Body of pancreas (tissue), 4 donors: ENCODE measurements around the gene TRAF1. TPM values are rescaled to one million over a fixed set of nuclear protein-coding genes. Genes with fewer than 3 reads are reported as not detected.

Source experiments
- ATAC-seq: fragments of 150-250 bp; one replicate; pipeline ENCODE4 v1.9.1; 2016
- DNase-seq, 4 donors: peaks; one replicate each; pipeline ENCODE4 v3.0.0-alpha.2; 2019
- H3K27ac ChIP-seq, 4 donors: fragments of 200-600 bp; sonication (generic); 1 replicate in 3 of 4; 2 replicates in 1 of 4; pipeline versions ENCODE4 v1.5.1 to v1.6.1; 2016 to 2019; ENCODE audit warnings: mild to moderate bottlenecking in 1 of 4, mixed read lengths in 1 of 4, moderate library complexity in 1 of 4
- H3K27me3 ChIP-seq, 2 donors: fragments of 200-600 bp; sonication (generic); one replicate each; pipeline ENCODE4 v1.6.0; 2016; ENCODE audit warnings: mild to moderate bottlenecking in 1 of 2
- H3K36me3 ChIP-seq, 2 donors: fragments of 200-600 bp; sonication (generic); replicated peaks in 1 of 2; 2 replicates each; pipeline ENCODE4 v1.5.1; 2016; ENCODE audit warnings: low read depth in 2 of 2; ENCODE audit not compliant: insufficient read depth in 1 of 2
- H3K4me1 ChIP-seq: fragments of 200-600 bp; sonication (generic); one replicate; pipeline ENCODE4 v1.6.0; 2016
- H3K4me3 ChIP-seq, 2 donors: fragments of 200-600 bp; sonication (generic); 1 replicate in 1 of 2; 2 replicates in 1 of 2; pipeline ENCODE4 v1.5.1; 2016 to 2019
- H3K9me3 ChIP-seq, 3 donors: fragments of 200-600 bp; sonication (generic); 1 replicate in 2 of 3; 2 replicates in 1 of 3; pipeline ENCODE4 v1.5.1; 2016
- POLR2A ChIP-seq, 3 donors: fragments of 450-650 bp; IDR thresholded peaks; one replicate each; pipeline ENCODE4 v1.6.1; 2016; ENCODE audit warnings: antibody characterized with exemption in 3 of 3, mild to moderate bottlenecking in 2 of 3
- WGBS, 2 donors: methylation state at CpG; one replicate each; pipeline ENCODE4 v1.1.5; 2017; 5-methylcytosine and 5-hydroxymethylcytosine counted together
- intact Hi-C: fragments of 100-400 bp; cut with DNase I; formaldehyde crosslinking; loops from one replicate; pipeline ENCODE4 v1.15.1; 2023
- total RNA-seq, 2 donors: library from RNA; depleted of rRNA; stranded (reverse); fragments of >200 nt; gene quantifications; one replicate each; pipeline ENCODE4 v1.1.0, GENCODE V29; 2016
- TF ChIP-seq, protein P1 (sequence below), 7 experiments: fragments of 450-650 bp in 4 of 7; fragments of 200-600 bp in 3 of 7; sonication (generic) in 3 of 7; IDR thresholded peaks; one replicate each; pipeline ENCODE4 v1.5.1; 2016 to 2019; ENCODE audit warnings: antibody characterized with exemption in 7 of 7

TRAF1 gene
- total RNA-seq, 2 donors from 2014 or later: 4.4 to 8.2 TPM

DNA sequence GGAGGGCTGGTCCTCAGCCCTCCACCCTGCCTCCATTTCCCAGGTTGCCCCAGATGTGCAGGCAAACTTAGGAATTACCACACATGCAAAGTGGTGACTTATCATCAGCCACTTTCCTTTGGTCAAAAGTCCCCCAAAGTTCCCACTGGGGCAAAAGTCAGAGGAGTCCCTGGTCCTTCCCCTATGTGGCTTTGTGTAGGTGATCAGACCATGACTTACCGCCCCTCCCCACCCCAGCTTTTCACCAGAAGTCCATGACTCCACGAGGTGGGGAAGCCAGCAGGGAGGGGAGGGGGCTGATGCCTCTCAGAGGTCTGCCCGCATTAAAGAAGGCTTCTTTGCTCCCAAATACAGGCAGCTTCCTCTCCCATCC is 5.8 kb downstream of the TRAF1 start:
- Histone ChIP-seq H3K27me3 (no peaks in the 10 kb centered on the region), H3K4me1 (no peaks in the 10 kb centered on the region), H3K4me3 (no peak overlapping the region), H3K27ac (no peak overlapping the region), H3K9me3 (no peaks in the 10 kb centered on the region), H3K36me3 (no peaks in the 10 kb centered on the region)
- DNase-seq (no peak), ATAC-seq (no peak)
- intact Hi-C loops: no loop called here
- TF ChIP-seq POLR2A (IDR thresholded peaks at IDR 0.05): no peak
- TF ChIP-seq, protein P1, sequence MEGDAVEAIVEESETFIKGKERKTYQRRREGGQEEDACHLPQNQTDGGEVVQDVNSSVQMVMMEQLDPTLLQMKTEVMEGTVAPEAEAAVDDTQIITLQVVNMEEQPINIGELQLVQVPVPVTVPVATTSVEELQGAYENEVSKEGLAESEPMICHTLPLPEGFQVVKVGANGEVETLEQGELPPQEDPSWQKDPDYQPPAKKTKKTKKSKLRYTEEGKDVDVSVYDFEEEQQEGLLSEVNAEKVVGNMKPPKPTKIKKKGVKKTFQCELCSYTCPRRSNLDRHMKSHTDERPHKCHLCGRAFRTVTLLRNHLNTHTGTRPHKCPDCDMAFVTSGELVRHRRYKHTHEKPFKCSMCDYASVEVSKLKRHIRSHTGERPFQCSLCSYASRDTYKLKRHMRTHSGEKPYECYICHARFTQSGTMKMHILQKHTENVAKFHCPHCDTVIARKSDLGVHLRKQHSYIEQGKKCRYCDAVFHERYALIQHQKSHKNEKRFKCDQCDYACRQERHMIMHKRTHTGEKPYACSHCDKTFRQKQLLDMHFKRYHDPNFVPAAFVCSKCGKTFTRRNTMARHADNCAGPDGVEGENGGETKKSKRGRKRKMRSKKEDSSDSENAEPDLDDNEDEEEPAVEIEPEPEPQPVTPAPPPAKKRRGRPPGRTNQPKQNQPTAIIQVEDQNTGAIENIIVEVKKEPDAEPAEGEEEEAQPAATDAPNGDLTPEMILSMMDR (IDR thresholded peaks at IDR 0.05): no peak
- 70 to 72% methylated on average over 3 of the region's 3 CpGs for WGBS, 2 donors

DNA sequence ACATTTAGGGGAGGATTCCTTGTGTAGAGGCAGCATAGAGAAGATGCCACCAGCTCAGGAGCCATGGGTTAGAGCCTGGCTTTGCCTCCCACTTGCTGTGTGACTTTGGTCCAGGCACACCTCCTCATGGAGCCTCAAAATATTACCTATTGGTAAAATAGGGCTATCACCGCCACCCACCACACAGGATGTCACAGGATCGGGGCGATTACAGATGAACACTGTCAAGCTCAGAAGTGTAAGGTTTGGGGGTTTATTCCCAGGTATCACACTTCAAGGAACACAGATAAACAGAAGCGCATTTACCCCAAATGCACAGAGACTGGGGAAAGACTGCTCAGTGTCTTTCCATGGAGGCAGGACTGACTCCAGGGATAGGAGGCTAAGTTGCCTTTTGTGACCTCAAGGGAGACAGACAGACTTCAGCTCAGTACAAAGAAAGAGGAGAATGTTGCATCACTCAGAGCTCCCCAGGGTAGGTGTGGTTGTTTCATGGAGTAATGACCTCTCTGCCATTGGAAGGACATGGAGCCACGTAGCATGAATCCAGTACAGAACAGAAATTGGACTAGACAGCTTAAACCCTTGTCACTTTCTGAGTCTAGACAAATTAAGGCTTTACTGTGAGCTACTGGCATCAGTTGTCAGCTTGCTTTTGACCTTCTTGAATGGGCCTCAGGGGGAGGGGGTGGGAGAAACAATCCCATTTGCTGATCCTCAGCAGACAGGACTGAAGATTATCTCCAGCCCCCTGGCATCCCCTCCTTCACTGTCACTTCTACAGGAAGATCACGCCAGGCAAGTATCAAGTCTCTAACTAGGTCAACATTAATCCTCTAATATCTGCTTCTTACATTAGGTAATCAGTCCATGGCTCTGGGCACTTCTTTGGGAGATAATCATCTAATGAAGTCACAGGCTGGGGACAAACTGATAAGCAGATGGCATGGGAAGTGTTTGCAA is 6.5 kb downstream of the TRAF1 start:
- H3K9me3 ChIP-seq: no peaks in the 10 kb centered on the region
- no peaks in the 10 kb centered on the region for H3K36me3 ChIP-seq
- H3K4me1 ChIP-seq: no peaks in the 10 kb centered on the region
- 82 to 92% methylated on average over 6 of the region's 6 CpGs for WGBS, 2 donors
- no peak for TF ChIP-seq POLR2A (IDR thresholded peaks at IDR 0.05)
- TF ChIP-seq, protein P1 (IDR thresholded peaks at IDR 0.05): no peak
- no peak overlapping the region for H3K4me3 ChIP-seq
- DNase-seq (no peak), ATAC-seq (no peak)
- intact Hi-C loops: loop anchor here (10.0 kb wide), 1 partner anchor 55 kb away; no protein-coding TSS in a partner anchor
- H3K27me3 ChIP-seq: no peaks in the 10 kb centered on the region
- H3K27ac ChIP-seq: peak overlapping the region in 1 of 4 donors; percentile 38

DNA sequence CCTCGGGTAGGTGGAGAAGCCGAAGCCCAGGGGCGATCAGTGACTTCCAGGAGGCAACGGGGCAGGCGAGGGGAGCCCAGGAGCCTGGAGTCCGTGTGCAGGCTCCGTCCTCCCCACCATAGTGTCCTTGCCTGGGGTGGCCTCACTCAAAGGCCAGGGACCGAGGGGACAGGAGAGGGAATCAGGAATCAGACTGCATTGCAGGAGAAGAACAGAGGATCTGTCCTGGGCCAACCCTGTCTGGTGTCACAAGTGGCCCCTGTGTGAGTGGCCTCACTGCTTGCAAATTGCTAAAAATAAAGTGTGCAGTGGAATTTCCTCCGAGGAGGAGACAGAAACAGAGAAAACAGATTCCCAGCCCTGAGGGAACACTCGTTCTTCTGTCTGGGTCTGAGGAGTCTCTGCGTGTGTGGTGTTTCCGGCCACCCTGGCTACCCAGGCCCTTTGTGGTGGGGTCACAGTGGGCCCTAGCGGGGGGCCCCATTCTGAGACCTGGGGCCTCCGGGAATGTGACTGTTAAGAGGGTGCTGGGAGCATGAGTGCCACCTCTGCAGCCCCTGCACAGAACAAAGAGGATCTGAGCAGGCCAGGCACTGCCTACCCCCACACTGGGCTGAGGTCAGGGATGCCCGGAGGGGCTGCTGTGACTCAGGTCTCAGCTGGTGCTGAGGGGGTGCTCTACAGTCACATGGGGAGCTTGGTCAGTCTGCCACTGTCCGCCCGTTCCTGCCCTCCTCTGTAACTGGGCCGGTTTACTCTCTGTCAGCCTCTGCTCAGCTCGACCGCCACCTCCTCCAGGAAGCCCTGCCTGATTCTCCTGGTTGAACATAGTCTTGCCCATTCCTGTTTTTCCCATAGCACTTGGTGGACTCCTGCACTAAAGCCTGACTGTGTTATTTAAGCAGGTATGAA is 7.4 kb downstream of the TRAF1 start:
- no peaks in the 10 kb centered on the region for H3K9me3 ChIP-seq
- no peaks in the 10 kb centered on the region for H3K4me1 ChIP-seq
- 82 to 85% methylated on average over 12 to 19 of the region's 20 CpGs for WGBS, 2 donors
- intact Hi-C loops: loop anchor here (10.0 kb wide), 1 partner anchor 56 kb away; no protein-coding TSS in a partner anchor
- ATAC-seq (no peak), DNase-seq (no peak)
- TF ChIP-seq, protein P1 (IDR thresholded peaks at IDR 0.05): no peak
- no peak for TF ChIP-seq POLR2A (IDR thresholded peaks at IDR 0.05)
- H3K27ac ChIP-seq: peak overlapping the region in 1 of 4 donors; percentile 38
- no peak overlapping the region for H3K4me3 ChIP-seq
- no peaks in the 10 kb centered on the region for H3K36me3 ChIP-seq
- no peaks in the 10 kb centered on the region for H3K27me3 ChIP-seq

DNA sequence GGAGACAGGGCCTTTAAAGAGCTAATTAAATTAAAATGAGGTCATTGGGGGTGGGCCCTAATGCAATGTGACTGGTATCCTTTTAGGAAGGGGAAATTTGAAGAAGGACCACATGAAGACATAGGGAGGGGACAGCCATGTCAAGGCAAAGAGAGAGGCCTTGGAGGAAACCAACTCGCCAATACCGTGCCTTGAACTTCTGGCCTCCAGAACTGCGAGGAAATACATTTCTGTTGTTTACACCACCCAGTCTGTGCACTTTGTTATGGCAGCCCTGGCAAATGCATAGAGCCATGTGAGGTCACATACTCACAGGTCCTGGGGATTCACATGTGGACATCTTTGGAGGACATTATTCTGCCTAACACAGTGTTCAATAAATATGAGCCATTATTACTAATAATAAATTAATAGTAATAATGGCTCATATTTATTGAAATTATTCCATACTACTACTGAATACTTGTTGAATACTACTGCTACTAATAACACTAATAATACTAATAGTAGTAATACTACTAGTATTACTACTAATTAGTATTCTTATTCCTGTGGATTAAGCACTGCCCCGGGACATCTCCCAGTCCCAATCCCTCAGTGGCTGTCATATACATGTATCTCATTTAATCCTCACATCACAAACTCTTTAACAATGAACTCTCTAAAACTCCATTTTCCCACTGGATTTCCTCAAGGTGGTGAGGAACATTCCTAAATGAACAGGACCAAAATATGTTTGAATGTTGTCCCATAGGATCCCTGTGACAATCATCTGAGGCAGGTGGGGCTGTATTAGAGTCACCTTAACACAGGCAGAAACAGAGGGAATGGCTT is 8.4 kb downstream of the TRAF1 start:
- no peak for DNase-seq
- WGBS, 2 donors: 89 to 94% methylated on average over 4 of the region's 4 CpGs

More for the DNA sequence above, 8.4 kb downstream of the TRAF1 start:
- Histone ChIP-seq H3K27ac (peak overlapping the region in 1 of 4 donors; percentile 38), H3K36me3 (no peaks in the 10 kb centered on the region), H3K4me3 (no peak overlapping the region), H3K4me1 (no peaks in the 10 kb centered on the region), H3K9me3 (no peaks in the 10 kb centered on the region), H3K27me3 (no peaks in the 10 kb centered on the region)
- no peak for TF ChIP-seq POLR2A (IDR thresholded peaks at IDR 0.05)
- intact Hi-C loops: loop anchor here (10.0 kb wide), 1 partner anchor 57 kb away; no protein-coding TSS in a partner anchor
- ATAC-seq: no peak
